Measurements from ENCODE around the gene SYK.

Gene SYK

GRCh38 chr9:90848866-90849265 is 47.2 kb downstream of the SYK start:
- no peak for DNase-seq (ENCODE audit: low read depth, low spot score)

GRCh38 chr9:90851444-90851843 is 49.8 kb downstream of the SYK start:
- no peak for DNase-seq (ENCODE audit: low read depth, low spot score)

GRCh38 chr9:90853945-90854344 is 52.3 kb downstream of the SYK start:
- DNase-seq (ENCODE audit: low read depth, low spot score), result no peak

GRCh38 chr9:90854637-90855175 is 53.1 kb downstream of the SYK start:
- no peak for DNase-seq (ENCODE audit: low read depth, low spot score)

GRCh38 chr9:90855208-90855902 is 53.7 kb downstream of the SYK start:
- DNase-seq (ENCODE audit: low read depth, low spot score), result no peak

GRCh38 chr9:90857091-90857490 is 55.5 kb downstream of the SYK start:
- DNase-seq (ENCODE audit: low read depth, low spot score), result no peak

GRCh38 chr9:90857855-90858254 is 56.2 kb downstream of the SYK start:
- DNase-seq (ENCODE audit: low read depth, low spot score), result no peak

GRCh38 chr9:90858457-90858901 is 56.9 kb downstream of the SYK start:
- no peak for DNase-seq (ENCODE audit: low read depth, low spot score)

- no peak for DNase-seq (ENCODE audit: low read depth, low spot score)
Observed at GRCh38 chr9:90860382-90860781, 58.8 kb downstream of the SYK start.

GRCh38 chr9:90860826-90861225 is 59.2 kb downstream of the SYK start:
- no peak for DNase-seq (ENCODE audit: low read depth, low spot score)

- DNase-seq (ENCODE audit: low read depth, low spot score), result no peak
Observed at GRCh38 chr9:90861380-90861779, 59.8 kb downstream of the SYK start.

GRCh38 chr9:90861826-90862740 is 60.5 kb downstream of the SYK start:
- no peak for DNase-seq (ENCODE audit: low read depth, low spot score)

- no peak for DNase-seq (ENCODE audit: low read depth, low spot score)
Observed at GRCh38 chr9:90864779-90865178, 63.2 kb downstream of the SYK start.

GRCh38 chr9:90867101-90867500 is 65.5 kb downstream of the SYK start:
- no peak for DNase-seq (ENCODE audit: low read depth, low spot score)

GRCh38 chr9:90868555-90868954 is 66.9 kb downstream of the SYK start:
- DNase-seq (ENCODE audit: low read depth, low spot score), result no peak

GRCh38 chr9:90869361-90869760 is 67.7 kb downstream of the SYK start:
- DNase-seq (ENCODE audit: low read depth, low spot score), result no peak

- no peak for DNase-seq (ENCODE audit: low read depth, low spot score)
Observed at GRCh38 chr9:90870621-90871326, 69.2 kb downstream of the SYK start.

GRCh38 chr9:90871327-90871935 is 69.8 kb downstream of the SYK start:
- no peak for DNase-seq (ENCODE audit: low read depth, low spot score)

GRCh38 chr9:90872835-90873294 is 71.2 kb downstream of the SYK start:
- DNase-seq (ENCODE audit: low read depth, low spot score), result no peak

GRCh38 chr9:90873422-90873821 is 71.8 kb downstream of the SYK start:
- DNase-seq (ENCODE audit: low read depth, low spot score), result no peak

GRCh38 chr9:90874194-90874593 is 72.6 kb downstream of the SYK start:
- no peak for DNase-seq (ENCODE audit: low read depth, low spot score)
